ENCODE data around the gene PEX26.
"Not testable (repeated sequence)": the region's sequence is repeated elsewhere in the genome, so short reads cannot be mapped to it uniquely, and the experiment has no call there.

The PEX26 gene

GRCh38 chr22:18136563-18137320, 59.0 kb downstream of the PEX26 start:
- Histone ChIP-seq H3K27me3 (ENCODE audit: insufficient read depth, low read length) (no peaks in the 10 kb centered on the region), H3K36me3 (ENCODE audit: insufficient read depth, low read depth, low read length) (no peaks in the 10 kb centered on the region), H3K4me1 (ENCODE audit: insufficient read depth, low read length) (no peaks in the 10 kb centered on the region), H3K4me3 (ENCODE audit: low read length) (no peak overlapping the region), H3K27ac (ENCODE audit: low read length) (no peak overlapping the region), H3K9me3 (ENCODE audit: insufficient read depth, low read depth, low read length) (no peaks in the 10 kb centered on the region), H3K9ac (ENCODE audit: low read depth, low read length) (no peak overlapping the region)

GRCh38 chr22:18141004-18141403, 63.2 kb downstream of the PEX26 start:
- not testable (repeated sequence) for H3K9me3 ChIP-seq (ENCODE audit: insufficient read depth, low read depth, low read length); H3K27me3 ChIP-seq (ENCODE audit: insufficient read depth, low read length); H3K9ac ChIP-seq (ENCODE audit: low read depth, low read length); H3K4me1 ChIP-seq (ENCODE audit: insufficient read depth, low read length); H3K4me3 ChIP-seq (ENCODE audit: low read length); H3K36me3 ChIP-seq (ENCODE audit: insufficient read depth, low read depth, low read length); H3K27ac ChIP-seq (ENCODE audit: low read length)

- no peaks in the 10 kb centered on the region for H3K9me3 ChIP-seq (ENCODE audit: insufficient read depth, low read depth, low read length)
- H3K27ac ChIP-seq (ENCODE audit: low read length) = no peak overlapping the region
- H3K36me3 ChIP-seq (ENCODE audit: insufficient read depth, low read depth, low read length) = no peaks in the 10 kb centered on the region
- no peaks in the 10 kb centered on the region for H3K4me1 ChIP-seq (ENCODE audit: insufficient read depth, low read length)
- no peak overlapping the region for H3K4me3 ChIP-seq (ENCODE audit: low read length)
- peaks cover 6% of the 10 kb centered on the region; the same call in 1 of the 2 replicates for H3K27me3 ChIP-seq (ENCODE audit: insufficient read depth, low read length)
- no peak overlapping the region for H3K9ac ChIP-seq (ENCODE audit: low read depth, low read length)
Observed at GRCh38 chr22:18144105-18144504, 66.3 kb downstream of the PEX26 start.

- Histone ChIP-seq H3K4me3 (ENCODE audit: low read length) (no peak overlapping the region), H3K36me3 (ENCODE audit: insufficient read depth, low read depth, low read length) (no peaks in the 10 kb centered on the region), H3K9ac (ENCODE audit: low read depth, low read length) (no peak overlapping the region)
Observed at GRCh38 chr22:18145676-18146388, 68.0 kb downstream of the PEX26 start.

GRCh38 chr22:18146389-18146753, 68.6 kb downstream of the PEX26 start:
- no peak overlapping the region for H3K9ac ChIP-seq (ENCODE audit: low read depth, low read length)
- H3K4me1 ChIP-seq (ENCODE audit: insufficient read depth, low read length) = no peaks in the 10 kb centered on the region; the same call in 1 of the 2 replicates
- no peak overlapping the region for H3K27ac ChIP-seq (ENCODE audit: low read length)
- peaks cover 19% of the 10 kb centered on the region; the same call in 1 of the 2 replicates for H3K27me3 ChIP-seq (ENCODE audit: insufficient read depth, low read length)
- H3K9me3 ChIP-seq (ENCODE audit: insufficient read depth, low read depth, low read length) = no peaks in the 10 kb centered on the region
- H3K36me3 ChIP-seq (ENCODE audit: insufficient read depth, low read depth, low read length) = no peaks in the 10 kb centered on the region
- H3K4me3 ChIP-seq (ENCODE audit: low read length) = no peak overlapping the region

More at GRCh38 chr22:18145676-18146388, 68.0 kb downstream of the PEX26 start:
- Histone ChIP-seq H3K4me1 (ENCODE audit: insufficient read depth, low read length) (no peaks in the 10 kb centered on the region; the same call in 1 of the 2 replicates), H3K9me3 (ENCODE audit: insufficient read depth, low read depth, low read length) (no peaks in the 10 kb centered on the region), H3K27me3 (ENCODE audit: insufficient read depth, low read length) (peaks cover 15% of the 10 kb centered on the region; the same call in 1 of the 2 replicates), H3K27ac (ENCODE audit: low read length) (no peak overlapping the region)

- H3K27ac ChIP-seq (ENCODE audit: low read length) = no peak overlapping the region
- H3K9ac ChIP-seq (ENCODE audit: low read depth, low read length) = no peak overlapping the region
- H3K9me3 ChIP-seq (ENCODE audit: insufficient read depth, low read depth, low read length) = no peaks in the 10 kb centered on the region
- H3K36me3 ChIP-seq (ENCODE audit: insufficient read depth, low read depth, low read length) = no peaks in the 10 kb centered on the region
- no peak overlapping the region for H3K4me3 ChIP-seq (ENCODE audit: low read length)
- H3K27me3 ChIP-seq (ENCODE audit: insufficient read depth, low read length) = peaks cover 19% of the 10 kb centered on the region; the same call in 1 of the 2 replicates
- H3K4me1 ChIP-seq (ENCODE audit: insufficient read depth, low read length) = no peaks in the 10 kb centered on the region; the same call in 1 of the 2 replicates
Observed at GRCh38 chr22:18147791-18148190, 70.0 kb downstream of the PEX26 start.

GRCh38 chr22:18148293-18148965, 70.6 kb downstream of the PEX26 start:
- H3K27ac ChIP-seq (ENCODE audit: low read length) = no peak overlapping the region
- peaks cover 19% of the 10 kb centered on the region; the same call in 1 of the 2 replicates for H3K27me3 ChIP-seq (ENCODE audit: insufficient read depth, low read length)
- H3K9me3 ChIP-seq (ENCODE audit: insufficient read depth, low read depth, low read length) = no peaks in the 10 kb centered on the region
- H3K4me3 ChIP-seq (ENCODE audit: low read length) = peak overlapping the region; percentile 77; the same call in 1 of the 2 replicates
- no peaks in the 10 kb centered on the region; the same call in 1 of the 2 replicates for H3K4me1 ChIP-seq (ENCODE audit: insufficient read depth, low read length)
- no peaks in the 10 kb centered on the region for H3K36me3 ChIP-seq (ENCODE audit: insufficient read depth, low read depth, low read length)
- no peak overlapping the region for H3K9ac ChIP-seq (ENCODE audit: low read depth, low read length)

GRCh38 chr22:18152519-18152918, 74.7 kb downstream of the PEX26 start:
- Histone ChIP-seq H3K4me1 (ENCODE audit: insufficient read depth, low read length) (peaks cover 3% of the 10 kb centered on the region; the same call in 1 of the 2 replicates), H3K27ac (ENCODE audit: low read length) (no peak overlapping the region), H3K27me3 (ENCODE audit: insufficient read depth, low read length) (peaks cover 19% of the 10 kb centered on the region; the same call in 1 of the 2 replicates), H3K4me3 (ENCODE audit: low read length) (no peak overlapping the region), H3K9ac (ENCODE audit: low read depth, low read length) (no peak overlapping the region), H3K36me3 (ENCODE audit: insufficient read depth, low read depth, low read length) (no peaks in the 10 kb centered on the region), H3K9me3 (ENCODE audit: insufficient read depth, low read depth, low read length) (no peaks in the 10 kb centered on the region)

GRCh38 chr22:18154821-18155390, 77.1 kb downstream of the PEX26 start:
- Histone ChIP-seq H3K27ac (ENCODE audit: low read length) (no peak overlapping the region), H3K9me3 (ENCODE audit: insufficient read depth, low read depth, low read length) (no peaks in the 10 kb centered on the region)

More at GRCh38 chr22:18154821-18155390, 77.1 kb downstream of the PEX26 start:
- H3K36me3 ChIP-seq (ENCODE audit: insufficient read depth, low read depth, low read length) = no peaks in the 10 kb centered on the region
- no peak overlapping the region for H3K4me3 ChIP-seq (ENCODE audit: low read length)
- no peak overlapping the region for H3K9ac ChIP-seq (ENCODE audit: low read depth, low read length)
- H3K27me3 ChIP-seq (ENCODE audit: insufficient read depth, low read length) = peaks cover 13% of the 10 kb centered on the region; the same call in 1 of the 2 replicates
- H3K4me1 ChIP-seq (ENCODE audit: insufficient read depth, low read length) = peaks cover 7% of the 10 kb centered on the region; the same call in 1 of the 2 replicates
